ENCODE measurements around the gene CD2AP. TPM values are rescaled to one million over a fixed set of nuclear protein-coding genes. Genes with fewer than 3 reads are reported as not detected.

CD2AP gene
- total and polyA plus RNA-seq, 2 experiments from 2014 or later = 13.7 to 48.0 TPM

DNA sequence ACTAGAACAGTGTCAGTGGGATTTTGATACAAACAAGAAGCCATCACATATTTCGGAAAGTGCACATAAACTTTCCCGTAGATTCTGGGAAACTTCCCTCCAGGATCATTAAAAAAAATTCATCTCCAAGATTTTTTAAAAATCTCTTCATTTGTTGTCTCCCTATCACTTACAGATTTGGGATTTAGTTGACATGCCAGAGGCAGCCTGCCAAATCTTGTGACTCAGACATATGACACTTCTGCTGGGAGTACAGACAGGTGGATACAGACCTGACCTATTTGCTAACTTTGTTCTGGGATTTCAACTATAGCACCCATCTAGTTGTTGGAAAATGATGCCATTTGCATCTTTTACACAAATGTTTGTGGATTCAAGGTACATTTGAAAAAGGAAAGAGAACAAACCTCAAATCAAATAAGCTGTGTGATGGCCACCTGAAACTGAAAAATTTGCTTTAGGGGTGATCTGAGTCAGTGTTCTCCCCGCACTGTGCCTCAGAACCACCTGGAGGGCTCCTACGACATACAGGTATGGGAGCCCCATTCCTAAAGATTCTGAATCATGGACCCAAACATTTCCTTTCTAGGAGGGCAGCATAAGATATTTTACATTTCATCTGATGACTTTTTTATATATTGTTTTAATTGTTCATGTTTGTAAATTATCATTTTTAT lies 21.9 kb upstream of the CD2AP start:
- H3K79me2 ChIP-seq = peaks cover 3% of the 10 kb centered on the region
- no peaks in the 10 kb centered on the region for H3K36me3 ChIP-seq (replicated peaks; ENCODE audit: insufficient read depth, low read depth)
- H4K20me1 ChIP-seq (ENCODE audit: insufficient read depth, poor library complexity, severe bottlenecking) = no peaks in the 10 kb centered on the region
- no peaks in the 10 kb centered on the region for H3K9me2 ChIP-seq (replicated peaks; ENCODE audit: insufficient read depth)
- 91% methylated on average over 4 of the region's 4 CpGs for WGBS (ENCODE audit: low lambda C conversion rate, missing lambda C conversion rate)
- no peak overlapping the region for H3K27ac ChIP-seq
- TF ChIP-seq EZH2phosphoT487 (IDR thresholded peaks at IDR 0.05; ENCODE audit: low read depth, severe bottlenecking, unreplicated experiment) (no peak), CTCF (IDR thresholded peaks at IDR 0.05; ENCODE audit: poor library complexity) (no peak), EZH2 (IDR thresholded peaks at IDR 0.05; ENCODE audit: borderline replicate concordance) (no peak)
- no peaks in the 10 kb centered on the region for H3K27me3 ChIP-seq
- peaks cover 7% of the 10 kb centered on the region for H3K4me1 ChIP-seq (ENCODE audit: insufficient read depth)
- H3K4me3 ChIP-seq = no peak overlapping the region
- H3K9me3 ChIP-seq (ENCODE audit: low read depth) = no peaks in the 10 kb centered on the region
- DNase-seq (ENCODE audit: low spot score) = no peak
- no peak overlapping the region for H3K4me2 ChIP-seq
- H2AFZ ChIP-seq = no peak overlapping the region

- Histone ChIP-seq H3K4me3 (no peak overlapping the region), H3K27ac (no peak overlapping the region), H3K9me3 (ENCODE audit: low read depth) (no peaks in the 10 kb centered on the region), H3K79me2 (peaks cover 3% of the 10 kb centered on the region), H3K36me3 (replicated peaks; ENCODE audit: insufficient read depth, low read depth) (no peaks in the 10 kb centered on the region), H2AFZ (no peak overlapping the region), H3K9me2 (replicated peaks; ENCODE audit: insufficient read depth) (no peaks in the 10 kb centered on the region), H3K4me1 (ENCODE audit: insufficient read depth) (peaks cover 7% of the 10 kb centered on the region), H3K4me2 (no peak overlapping the region), H4K20me1 (ENCODE audit: insufficient read depth, poor library complexity, severe bottlenecking) (no peaks in the 10 kb centered on the region), H3K27me3 (no peaks in the 10 kb centered on the region)
- TF ChIP-seq EZH2 (IDR thresholded peaks at IDR 0.05; ENCODE audit: borderline replicate concordance) = no peak
- TF ChIP-seq CTCF (IDR thresholded peaks at IDR 0.05; ENCODE audit: poor library complexity) = no peak
- TF ChIP-seq EZH2phosphoT487 (IDR thresholded peaks at IDR 0.05; ENCODE audit: low read depth, severe bottlenecking, unreplicated experiment) = no peak
- 48% methylated on average over 2 of the region's 2 CpGs for WGBS (ENCODE audit: low lambda C conversion rate, missing lambda C conversion rate)
- DNase-seq (ENCODE audit: low spot score) = no peak
These were observed 21.0 kb upstream of the CD2AP start for GRCh38 chr6:47456536-47456975.

DNA sequence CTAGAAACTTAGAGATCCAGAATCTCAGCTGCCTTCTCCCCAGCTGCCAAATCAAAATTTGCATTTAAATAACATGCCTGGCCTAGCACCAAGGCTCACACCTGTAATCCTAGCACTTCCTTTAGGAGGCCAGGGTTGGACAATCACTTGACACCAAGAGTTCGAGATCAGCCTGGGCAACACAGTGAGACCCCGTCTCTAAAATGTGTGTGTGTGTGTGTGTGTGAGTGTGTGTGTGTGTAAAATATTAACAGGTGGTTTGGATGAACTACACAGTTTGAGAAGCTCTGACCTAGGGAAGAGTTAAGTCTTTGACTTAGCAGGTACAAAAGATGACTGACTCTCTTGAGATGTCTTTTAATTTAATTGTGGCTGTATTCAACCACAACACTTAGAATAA lies 20.2 kb upstream of the CD2AP start:
- DNase-seq (ENCODE audit: low spot score) = no peak
- Histone ChIP-seq H3K27ac (no peak overlapping the region), H3K36me3 (replicated peaks; ENCODE audit: insufficient read depth, low read depth) (no peaks in the 10 kb centered on the region), H3K27me3 (no peaks in the 10 kb centered on the region), H3K9me3 (ENCODE audit: low read depth) (no peaks in the 10 kb centered on the region), H3K9me2 (replicated peaks; ENCODE audit: insufficient read depth) (no peaks in the 10 kb centered on the region), H3K79me2 (peaks cover 3% of the 10 kb centered on the region), H3K4me3 (no peak overlapping the region), H3K4me1 (ENCODE audit: insufficient read depth) (peaks cover 7% of the 10 kb centered on the region), H2AFZ (no peak overlapping the region), H4K20me1 (ENCODE audit: insufficient read depth, poor library complexity, severe bottlenecking) (no peaks in the 10 kb centered on the region), H3K4me2 (no peak overlapping the region)
- TF ChIP-seq CTCF (IDR thresholded peaks at IDR 0.05; ENCODE audit: poor library complexity) (no peak), EZH2 (IDR thresholded peaks at IDR 0.05; ENCODE audit: borderline replicate concordance) (no peak), EZH2phosphoT487 (IDR thresholded peaks at IDR 0.05; ENCODE audit: low read depth, severe bottlenecking, unreplicated experiment) (no peak)
- 85% methylated on average over 2 of the region's 2 CpGs for WGBS (ENCODE audit: low lambda C conversion rate, missing lambda C conversion rate)
